HFFc6 (cell line): ENCODE measurements around the gene BCCIP. TPM values are rescaled to one million over a fixed set of nuclear protein-coding genes. Genes with fewer than 3 reads are reported as not detected.
A peak's percentile ranks its signal among the peaks of the same experiment; 100 is the strongest.

Experiments
- DNase-seq: peaks from one replicate; pipeline ENCODE4 v3.0.0-alpha.2; 2018
- H3K27ac Mint-ChIP-seq: 2 replicates; pipeline ENCODE4 v1.8.0; 2020; ENCODE audit warnings: mild to moderate bottlenecking, mixed read lengths
- H3K27me3 Mint-ChIP-seq: 2 replicates; pipeline ENCODE4 v1.8.0; 2021; ENCODE audit warnings: mild to moderate bottlenecking, moderate library complexity, mixed read lengths; ENCODE audit not compliant: insufficient read depth
- H3K36me3 Mint-ChIP-seq: 2 replicates; pipeline ENCODE4 v1.8.0; 2021; ENCODE audit warnings: low read depth, mixed read lengths
- H3K4me1 Mint-ChIP-seq: 2 replicates; pipeline ENCODE4 v1.8.0; 2020; ENCODE audit warnings: low read depth, mixed read lengths
- H3K4me3 Mint-ChIP-seq: 2 replicates; pipeline ENCODE4 v1.8.0; 2020; ENCODE audit warnings: mild to moderate bottlenecking, moderate library complexity, mixed read lengths
- H3K9me3 Mint-ChIP-seq: 2 replicates; pipeline ENCODE4 v1.8.0; 2020; ENCODE audit warnings: mild to moderate bottlenecking, mixed read lengths
- total RNA-seq, 6 experiments: library from RNA; stranded (reverse); fragmentation: NEBNext Ultra II Directional; extraction: Animal tissue kit (Norgen Biotek cat#: 25700); gene quantifications; 2 replicates in 1 of 6; 3 replicates in 5 of 6; pipeline ENCODE4 v1.2.3, GENCODE V29; 2021
- TF ChIP-seq, protein P1 (sequence below): fragments of 200-600 bp; sonication (generic); IDR thresholded peaks from 2 replicates; pipeline ENCODE4 v1.5.0; 2021; ENCODE audit warnings: antibody characterized with exemption, mild to moderate bottlenecking

Gene BCCIP
- total RNA-seq, 6 experiments from 2014 or later, result 70.7 to 92.4 (median 88.0) TPM

GRCh38 chr10:125820701-125821100 is 2.6 kb upstream of the BCCIP start:
- DNase-seq, result no peak
- H3K27me3 Mint-ChIP-seq, result no peaks in the 10 kb centered on the region
- no peak overlapping the region for H3K4me3 Mint-ChIP-seq
- H3K27ac Mint-ChIP-seq, result no peak overlapping the region
- H3K36me3 Mint-ChIP-seq, result peaks cover 6% of the 10 kb centered on the region
- H3K9me3 Mint-ChIP-seq, result no peaks in the 10 kb centered on the region
- peaks cover 12% of the 10 kb centered on the region for H3K4me1 Mint-ChIP-seq
- TF ChIP-seq, protein P1, sequence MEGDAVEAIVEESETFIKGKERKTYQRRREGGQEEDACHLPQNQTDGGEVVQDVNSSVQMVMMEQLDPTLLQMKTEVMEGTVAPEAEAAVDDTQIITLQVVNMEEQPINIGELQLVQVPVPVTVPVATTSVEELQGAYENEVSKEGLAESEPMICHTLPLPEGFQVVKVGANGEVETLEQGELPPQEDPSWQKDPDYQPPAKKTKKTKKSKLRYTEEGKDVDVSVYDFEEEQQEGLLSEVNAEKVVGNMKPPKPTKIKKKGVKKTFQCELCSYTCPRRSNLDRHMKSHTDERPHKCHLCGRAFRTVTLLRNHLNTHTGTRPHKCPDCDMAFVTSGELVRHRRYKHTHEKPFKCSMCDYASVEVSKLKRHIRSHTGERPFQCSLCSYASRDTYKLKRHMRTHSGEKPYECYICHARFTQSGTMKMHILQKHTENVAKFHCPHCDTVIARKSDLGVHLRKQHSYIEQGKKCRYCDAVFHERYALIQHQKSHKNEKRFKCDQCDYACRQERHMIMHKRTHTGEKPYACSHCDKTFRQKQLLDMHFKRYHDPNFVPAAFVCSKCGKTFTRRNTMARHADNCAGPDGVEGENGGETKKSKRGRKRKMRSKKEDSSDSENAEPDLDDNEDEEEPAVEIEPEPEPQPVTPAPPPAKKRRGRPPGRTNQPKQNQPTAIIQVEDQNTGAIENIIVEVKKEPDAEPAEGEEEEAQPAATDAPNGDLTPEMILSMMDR, result no peak

DNA sequence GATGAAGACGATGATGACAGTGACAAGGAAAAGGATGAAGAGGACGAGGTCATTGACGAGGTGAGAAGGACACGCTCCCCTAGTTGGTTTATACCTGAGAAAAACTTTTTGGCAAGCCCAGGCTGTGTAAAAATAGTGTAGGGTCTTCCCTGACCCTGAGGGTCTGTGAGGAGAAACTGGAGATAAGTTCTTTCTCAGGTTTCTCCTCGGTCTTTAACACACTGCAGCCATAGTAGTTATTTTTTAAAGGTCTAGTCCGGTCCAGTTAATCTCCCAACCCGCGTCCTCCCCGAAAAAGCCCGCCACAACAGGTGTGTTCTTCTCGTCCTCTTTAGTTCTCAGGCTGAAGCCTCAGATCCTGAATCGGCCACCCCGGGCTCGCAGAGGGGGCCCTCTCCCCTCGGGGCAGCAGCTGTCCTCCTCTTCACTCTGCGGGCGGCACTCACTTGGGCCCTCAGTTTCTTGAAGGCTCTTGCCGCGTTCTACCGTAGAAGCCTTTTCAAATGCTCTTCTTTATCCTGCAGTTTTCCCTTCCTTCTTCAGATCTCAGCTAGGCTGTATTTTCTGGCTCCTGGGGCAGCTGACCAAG is 411 bp downstream of the BCCIP start:
- Mint-ChIP-seq H3K27me3 (no peaks in the 10 kb centered on the region), H3K9me3 (no peaks in the 10 kb centered on the region), H3K27ac (no peak overlapping the region), H3K36me3 (peaks cover 24% of the 10 kb centered on the region), H3K4me3 (no peak overlapping the region), H3K4me1 (peaks cover 19% of the 10 kb centered on the region)
- no peak for DNase-seq
- TF ChIP-seq, protein P1, result no peak

DNA sequence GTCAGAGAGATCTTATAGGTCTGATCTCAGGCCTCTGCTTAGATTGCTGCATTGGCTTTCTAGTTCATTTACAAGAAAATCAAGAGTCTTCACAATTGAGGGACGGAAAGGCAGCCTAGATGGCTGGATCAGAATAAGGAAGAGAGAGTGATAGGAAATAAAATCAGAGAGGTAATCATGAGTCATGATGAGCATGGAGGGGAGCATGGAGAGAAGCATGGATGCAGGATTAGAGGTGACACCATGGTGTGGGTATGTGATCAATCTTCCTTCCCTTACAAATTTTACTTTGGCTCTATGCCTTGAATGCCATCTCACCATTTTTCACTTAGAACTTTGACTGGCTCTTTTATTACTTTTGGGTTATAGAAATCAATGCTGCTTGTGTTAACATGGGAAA is 1.4 kb downstream of the BCCIP start:
- DNase-seq, result peak; percentile 51
- Mint-ChIP-seq H3K4me1 (peaks cover 19% of the 10 kb centered on the region), H3K4me3 (no peak overlapping the region), H3K9me3 (no peaks in the 10 kb centered on the region), H3K27ac (no peak overlapping the region), H3K36me3 (peaks cover 32% of the 10 kb centered on the region), H3K27me3 (no peaks in the 10 kb centered on the region)
- TF ChIP-seq, protein P1, result no peak

DNA sequence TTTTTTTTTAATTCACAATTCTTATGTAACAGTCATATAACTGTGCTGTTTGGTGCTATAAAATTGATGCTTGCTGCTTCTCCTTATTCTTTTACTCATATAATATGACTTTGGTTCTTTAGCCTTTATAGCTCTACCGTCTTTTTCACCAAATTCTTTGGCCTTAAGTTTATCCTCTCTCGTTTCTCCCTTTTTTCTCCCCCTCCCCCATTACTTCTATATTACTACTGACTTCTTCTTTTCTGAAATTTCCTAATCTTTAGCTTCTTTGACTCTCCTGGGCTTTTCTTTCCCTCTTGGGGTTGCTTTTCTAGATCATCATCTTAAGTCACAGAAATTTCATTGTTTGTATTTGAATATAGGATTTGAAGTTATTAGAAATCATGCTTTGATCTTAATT is 3.8 kb downstream of the BCCIP start:
- peaks cover 6% of the 10 kb centered on the region; the same call in 1 of the 2 replicates for H3K4me1 Mint-ChIP-seq
- TF ChIP-seq, protein P1, result no peak
- no peak overlapping the region for H3K4me3 Mint-ChIP-seq
- peaks cover 27% of the 10 kb centered on the region for H3K36me3 Mint-ChIP-seq
- no peaks in the 10 kb centered on the region for H3K9me3 Mint-ChIP-seq
- H3K27me3 Mint-ChIP-seq, result no peaks in the 10 kb centered on the region
- no peak for DNase-seq
- H3K27ac Mint-ChIP-seq, result no peak overlapping the region

DNA sequence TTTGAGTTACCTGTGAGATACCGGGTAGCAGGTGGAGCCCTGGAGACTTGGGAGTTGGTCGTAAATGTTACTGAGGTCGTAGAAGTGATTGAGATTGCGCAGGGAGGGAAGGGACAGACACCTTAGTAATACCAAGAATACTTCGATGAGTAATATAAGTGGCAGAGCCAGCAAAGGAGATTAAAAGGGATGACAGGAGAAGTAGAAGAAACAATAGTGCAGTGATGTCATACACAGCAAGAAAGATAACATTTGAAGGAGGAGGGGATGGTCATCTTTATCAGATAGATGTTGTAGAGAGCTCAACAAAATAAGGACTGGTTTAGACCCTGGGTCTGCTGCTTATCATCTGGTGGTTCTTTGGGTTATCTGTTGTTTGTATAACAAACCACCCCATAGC is 5.0 kb downstream of the BCCIP start:
- Mint-ChIP-seq H3K27ac (no peak overlapping the region), H3K9me3 (no peaks in the 10 kb centered on the region), H3K36me3 (peaks cover 27% of the 10 kb centered on the region), H3K4me3 (no peak overlapping the region), H3K4me1 (peaks cover 6% of the 10 kb centered on the region; the same call in 1 of the 2 replicates), H3K27me3 (no peaks in the 10 kb centered on the region)
- TF ChIP-seq, protein P1, result no peak
- no peak for DNase-seq
